ENCODE results near the gene KMT2B. TPM values are rescaled to one million over a fixed set of nuclear protein-coding genes. Genes with fewer than 3 reads are reported as not detected.

The KMT2B gene
- total and polyA plus RNA-seq, 9 of the 15 experiments (the other 6 are each of a cell fraction or from before 2014, with no cell fraction given), result 0.63 to 43.9 (median 8.1) TPM

- peak overlapping the region; percentile 89 for H3K4me2 ChIP-seq (ENCODE audit: insufficient read depth, low read length)
- H3K9ac ChIP-seq (ENCODE audit: insufficient read depth in 1 of 2, low read depth in 2 of 2, low read length in 2 of 2), result peak overlapping the region; percentile 78 to 91
- peak overlapping the region; percentile 96 for H3K4me3 ChIP-seq
- 0 out of 2 replicates have a peak, but pooled peaks cover 11% of the 10 kb centered on the region for H4K20me1 ChIP-seq (replicated peaks; ENCODE audit: control insufficient read depth, insufficient read depth, low read length)
- no peaks in the 10 kb centered on the region for H3K9me3 ChIP-seq (replicated peaks; ENCODE audit: control insufficient read depth, insufficient read depth, low read depth, low read length)
- peaks cover 14 to 60% of the 10 kb centered on the region in 2 experiments for H3K4me1 ChIP-seq (replicated peaks in 1 of 2; ENCODE audit: control insufficient read depth in 2 of 2, insufficient read depth in 2 of 2, low read length in 2 of 2)
- no TSS peak for BruUV-seq (replicated peaks)
- ATAC-seq (peak; percentile 25), FAIRE-seq (no peak), DNase-seq (ENCODE audit: extremely low read depth in 1 of 4, low spot score in 3 of 4) (peak in 3 of 4 experiments; percentile 45 to 48 (median 47))
- ChIA-PET POLR2A (interaction anchor here (0.6 kb wide), 1 partner anchor 52 kb away, joined by 3 read pairs; no protein-coding TSS in a partner anchor), CTCF (ENCODE audit: low intra/inter-chr PET ratio) (interaction anchor here (0.6 to 3.0 kb wide), 10 partner anchors 15 to 364 kb away, joined by 3 to 76 read pairs (median 4); partner anchors contain the start of gene TMEM147)
- peak overlapping the region; percentile 79 for H3K27ac ChIP-seq (ENCODE audit: extremely low read depth, low read depth, low read length)
- H3K9me1 ChIP-seq (ENCODE audit: control insufficient read depth, insufficient read depth, low read length), result no peaks in the 10 kb centered on the region
- intact Hi-C loops (cut with micrococcal nuclease), result loop anchor here (2.0 kb wide), 2 partner anchors 105 to 161 kb away; no protein-coding TSS in a partner anchor
- peaks cover 28% of the 10 kb centered on the region for H3K79me2 ChIP-seq (ENCODE audit: control insufficient read depth, insufficient read depth, low read length)
- in situ Hi-C loops (cut with MboI), result no loop called here
- peak overlapping the region; percentile 94 for H2AFZ ChIP-seq (ENCODE audit: low read depth, low read length)
- H3K36me3 ChIP-seq (ENCODE audit: control insufficient read depth, insufficient read depth, low read length), result peaks cover 18% of the 10 kb centered on the region; the same call in 2 of the 3 replicates
- peaks cover 6 to 32% of the 10 kb centered on the region in 2 experiments; a peak in 4 of 5 replicates for H3K27me3 ChIP-seq (ENCODE audit: control insufficient read depth in 2 of 2, insufficient read depth in 2 of 2, low read length in 2 of 2)
- WGBS (ENCODE audit: insufficient coverage, low coverage, missing lambda C conversion rate), result 45% methylated on average over 40 of the region's 52 CpGs
- TF ChIP-seq JUN (IDR thresholded peaks at IDR 0.05; ENCODE audit: borderline replicate concordance, low read depth, low read length), result no peak
- 0 out of 2 replicates have a peak, but pooled peaks have one; percentile 8 for TF ChIP-seq JUN (CRISPR knock-in tag; IDR thresholded peaks at IDR 0.05; ENCODE audit: borderline replicate concordance)
- TF ChIP-seq E2F4 (CRISPR knock-in tag; IDR thresholded peaks at IDR 0.05; ENCODE audit: low read depth), result 0 out of 2 replicates have a peak, but pooled peaks have one; percentile 40
- peak; percentile 37 for TF ChIP-seq USF1 (CRISPR knock-in tag; IDR thresholded peaks at IDR 0.05)
- peak; percentile 89 for TF ChIP-seq MGA (IDR thresholded peaks at IDR 0.05)
These were observed 1.6 kb upstream of the KMT2B start for GRCh38 chr19:35715981-35716800.

Data from K562 (cell line).